Cardiac muscle cell (in vitro differentiated cells and primary cell): Measurements from ENCODE around the gene TMEM89. TPM values are rescaled to one million over a fixed set of nuclear protein-coding genes. Genes with fewer than 3 reads are reported as not detected.

ENCODE experiments used
- DNase-seq, 2 donors: peaks; one replicate each; pipeline versions ENCODE4 v3.0.0 to v3.0.0-alpha.2; 2010 to 2017; ENCODE audit warnings: low read depth in 1 of 2, low spot score in 1 of 2
- H3K27ac ChIP-seq: fragments of 200-600 bp; sonication (generic); 2 replicates; pipeline ENCODE4 v1.5.1; 2016
- H3K27me3 ChIP-seq: fragments of 200-600 bp; sonication (generic); 2 replicates; pipeline ENCODE4 v1.6.0; 2016; ENCODE audit warnings: control low read depth
- H3K36me3 ChIP-seq: fragments of 200-600 bp; sonication (generic); 2 replicates; pipeline ENCODE4 v1.5.1; 2016; ENCODE audit warnings: control low read depth
- H3K4me1 ChIP-seq: fragments of 200-600 bp; sonication (generic); 2 replicates; pipeline ENCODE4 v1.8.1; 2017; ENCODE audit warnings: low read depth, mild to moderate bottlenecking, mixed run types
- H3K4me3 ChIP-seq: fragments of 200-600 bp; sonication (generic); 2 replicates; pipeline ENCODE4 v1.5.1; 2016; ENCODE audit warnings: mild to moderate bottlenecking
- H3K9me3 ChIP-seq: fragments of 200-600 bp; sonication (generic); 2 replicates; pipeline ENCODE4 v1.5.1; 2017; ENCODE audit warnings: low read depth, mild to moderate bottlenecking, control low read depth
- polyA plus RNA-seq: library from polyadenylated mRNA; unstranded; fragments of >200 nt; fragmentation: Nextera tagmentation; extraction: Ambion mirVana; gene quantifications from 2 replicates; pipeline ENCODE4 v1.2.1, GENCODE V29; 2016
- total RNA-seq: library from RNA; depleted of rRNA; stranded (reverse); fragments of >200 nt; gene quantifications from 2 replicates; pipeline ENCODE4 v1.2.3, GENCODE V29; 2016
- TF ChIP-seq, protein P1 (sequence below): IDR thresholded peaks from 2 replicates; pipeline ENCODE4 v1.5.1; 2012; ENCODE audit warnings: low read depth, mild to moderate bottlenecking, low read length

TMEM89 gene
- total and polyA plus RNA-seq, 2 experiments from 2014 or later: 0.59 TPM; not detected in 1

DNA sequence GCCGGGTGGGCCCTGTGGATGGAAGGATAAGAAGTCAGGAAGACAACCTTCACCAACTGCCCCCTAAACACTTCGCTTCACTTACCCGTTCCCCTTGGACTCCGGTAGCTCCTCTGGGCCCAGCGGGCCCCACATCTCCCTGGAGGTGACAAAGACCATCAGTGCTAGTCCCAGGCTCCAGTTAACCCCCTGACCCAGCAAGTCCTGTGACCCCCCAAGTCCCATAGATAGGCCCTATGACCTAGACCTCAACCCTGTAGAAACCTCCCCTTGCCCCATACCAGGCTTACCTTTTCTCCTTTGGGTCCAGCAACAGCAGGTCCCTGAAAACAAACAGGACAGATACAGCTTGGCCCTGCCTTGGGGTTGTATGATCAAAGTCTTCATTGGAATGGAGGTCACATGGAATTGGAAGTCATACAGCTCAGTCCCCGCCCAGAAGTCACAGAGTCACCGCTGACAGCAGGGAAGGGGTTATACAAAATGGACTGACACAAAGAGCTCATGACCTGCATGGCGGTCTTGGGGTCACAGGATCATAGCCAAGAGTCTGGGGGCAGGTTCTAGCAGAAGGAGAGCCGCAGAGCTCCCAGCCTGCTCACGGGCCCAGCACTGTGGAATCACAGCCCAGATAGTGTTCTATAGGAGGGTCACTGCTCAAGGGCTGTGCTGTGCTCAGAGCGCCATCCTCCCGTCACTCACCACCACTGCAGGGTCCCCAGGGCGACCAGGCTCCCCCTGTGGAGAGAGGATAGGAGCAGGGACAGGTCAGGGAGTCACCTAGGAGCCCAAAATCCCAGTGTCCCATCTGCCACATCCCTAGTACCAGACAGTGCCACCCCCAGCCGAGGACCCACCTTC, 39.7 kb downstream of the TMEM89 start:
- no peak for DNase-seq
- Histone ChIP-seq H3K9me3 (no peaks in the 10 kb centered on the region), H3K36me3 (peaks cover 32% of the 10 kb centered on the region), H3K4me3 (no peak overlapping the region), H3K4me1 (no peaks in the 10 kb centered on the region), H3K27ac (no peak overlapping the region), H3K27me3 (no peaks in the 10 kb centered on the region)
- TF ChIP-seq, protein P1, sequence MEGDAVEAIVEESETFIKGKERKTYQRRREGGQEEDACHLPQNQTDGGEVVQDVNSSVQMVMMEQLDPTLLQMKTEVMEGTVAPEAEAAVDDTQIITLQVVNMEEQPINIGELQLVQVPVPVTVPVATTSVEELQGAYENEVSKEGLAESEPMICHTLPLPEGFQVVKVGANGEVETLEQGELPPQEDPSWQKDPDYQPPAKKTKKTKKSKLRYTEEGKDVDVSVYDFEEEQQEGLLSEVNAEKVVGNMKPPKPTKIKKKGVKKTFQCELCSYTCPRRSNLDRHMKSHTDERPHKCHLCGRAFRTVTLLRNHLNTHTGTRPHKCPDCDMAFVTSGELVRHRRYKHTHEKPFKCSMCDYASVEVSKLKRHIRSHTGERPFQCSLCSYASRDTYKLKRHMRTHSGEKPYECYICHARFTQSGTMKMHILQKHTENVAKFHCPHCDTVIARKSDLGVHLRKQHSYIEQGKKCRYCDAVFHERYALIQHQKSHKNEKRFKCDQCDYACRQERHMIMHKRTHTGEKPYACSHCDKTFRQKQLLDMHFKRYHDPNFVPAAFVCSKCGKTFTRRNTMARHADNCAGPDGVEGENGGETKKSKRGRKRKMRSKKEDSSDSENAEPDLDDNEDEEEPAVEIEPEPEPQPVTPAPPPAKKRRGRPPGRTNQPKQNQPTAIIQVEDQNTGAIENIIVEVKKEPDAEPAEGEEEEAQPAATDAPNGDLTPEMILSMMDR: no peak

DNA sequence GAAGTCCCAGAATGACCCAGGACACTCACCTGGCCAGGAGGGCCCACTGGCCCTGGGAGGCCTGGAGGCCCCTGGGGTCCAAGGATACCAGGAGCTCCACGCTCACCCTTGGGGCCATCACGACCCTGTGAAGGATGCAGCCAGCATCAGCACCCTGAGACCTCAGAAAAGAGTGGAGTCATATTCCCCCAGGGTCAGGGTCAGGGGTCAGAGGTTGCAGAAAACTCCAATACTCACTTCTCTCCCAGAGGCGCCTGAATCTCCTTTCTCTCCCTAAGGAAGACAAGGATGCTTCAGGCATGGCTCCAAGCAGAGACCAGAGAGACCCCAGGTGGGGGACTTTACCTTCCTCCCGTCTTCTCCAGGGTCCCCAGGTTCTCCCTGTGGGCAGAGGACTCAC, 44.9 kb downstream of the TMEM89 start:
- Histone ChIP-seq H3K4me1 (no peaks in the 10 kb centered on the region), H3K36me3 (peaks cover 17% of the 10 kb centered on the region), H3K27me3 (no peaks in the 10 kb centered on the region), H3K9me3 (no peaks in the 10 kb centered on the region), H3K4me3 (no peak overlapping the region), H3K27ac (no peak overlapping the region)
- DNase-seq: no peak
- TF ChIP-seq, protein P1: no peak

DNA sequence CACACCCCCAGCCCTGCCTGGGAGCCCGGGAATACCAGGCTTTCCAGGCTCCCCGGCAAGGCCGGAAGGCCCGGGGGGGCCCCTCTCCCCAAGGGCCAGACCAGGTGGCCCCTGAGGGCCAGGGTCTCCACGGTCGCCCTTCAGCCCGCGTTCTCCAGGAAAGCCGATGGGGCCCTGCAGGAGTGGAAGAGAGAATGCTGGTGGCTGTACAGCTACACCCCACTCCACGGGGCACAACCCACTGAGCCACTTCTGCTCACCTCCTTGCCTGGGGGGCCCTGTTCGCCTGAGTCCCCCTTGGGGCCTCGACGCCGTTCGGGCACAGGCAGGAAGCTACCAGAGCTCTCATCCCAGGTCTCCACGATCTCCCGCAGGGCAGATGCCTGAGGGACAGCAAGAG, 46.2 kb downstream of the TMEM89 start:
- peaks cover 23% of the 10 kb centered on the region for H3K36me3 ChIP-seq

DNA sequence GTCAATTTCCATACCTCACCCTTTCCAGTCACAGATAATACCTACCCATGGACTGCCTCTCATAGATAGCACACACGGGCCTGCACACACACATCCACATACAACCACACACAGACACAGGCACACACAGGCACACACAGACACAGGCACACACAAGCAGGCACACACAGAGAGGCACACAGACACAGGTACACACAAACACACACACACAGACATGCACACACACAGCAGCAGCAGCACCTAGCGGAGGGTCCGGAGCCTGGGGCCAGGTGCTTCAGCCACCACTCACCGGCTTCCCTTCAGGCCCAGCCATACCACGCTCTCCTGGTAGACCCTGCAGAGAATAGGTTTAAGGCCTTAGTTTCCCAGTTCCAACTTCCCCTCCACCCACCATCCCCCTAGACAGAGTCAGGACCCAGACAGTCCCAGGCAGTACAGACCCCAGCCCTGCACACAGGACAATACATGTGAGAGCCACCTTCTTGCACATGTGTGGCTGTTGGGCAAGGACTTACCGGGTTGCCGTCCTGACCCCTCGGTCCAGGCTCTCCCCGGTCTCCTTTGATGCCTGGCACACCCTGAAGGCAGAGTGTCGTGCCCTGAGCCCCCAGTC, 47.5 kb downstream of the TMEM89 start:
- H3K4me3 ChIP-seq: no peak overlapping the region
- H3K9me3 ChIP-seq: no peaks in the 10 kb centered on the region
- TF ChIP-seq, protein P1: no peak
- no peaks in the 10 kb centered on the region for H3K4me1 ChIP-seq
- H3K36me3 ChIP-seq: peaks cover 23% of the 10 kb centered on the region
- no peak for DNase-seq
- H3K27ac ChIP-seq: no peak overlapping the region
- H3K27me3 ChIP-seq: no peaks in the 10 kb centered on the region

More for the DNA sequence above, 46.2 kb downstream of the TMEM89 start:
- no peak for DNase-seq
- H3K4me1 ChIP-seq: no peaks in the 10 kb centered on the region
- no peaks in the 10 kb centered on the region for H3K27me3 ChIP-seq
- TF ChIP-seq, protein P1: no peak
- no peaks in the 10 kb centered on the region for H3K9me3 ChIP-seq
- no peak overlapping the region for H3K4me3 ChIP-seq
- H3K27ac ChIP-seq: no peak overlapping the region

DNA sequence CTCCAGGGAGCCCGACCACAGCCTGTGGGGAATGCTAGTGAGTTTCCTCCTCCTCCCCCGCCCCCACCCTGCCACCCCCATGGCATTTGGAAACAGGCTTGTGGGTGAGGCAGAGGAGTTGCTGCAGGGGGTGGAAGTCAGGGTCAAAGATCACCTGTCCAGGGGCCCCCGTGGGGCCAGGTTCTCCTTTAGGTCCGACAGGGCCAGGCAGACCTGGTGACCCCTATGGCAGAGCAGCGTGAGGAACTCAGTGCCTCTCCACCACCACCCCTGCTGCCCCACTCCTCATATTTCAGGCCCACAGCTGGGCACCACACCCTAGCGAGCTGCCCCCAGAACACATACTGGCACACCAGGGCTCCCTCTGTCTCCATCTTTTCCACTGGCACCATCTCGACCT, 49.1 kb downstream of the TMEM89 start:
- TF ChIP-seq, protein P1: no peak
- no peaks in the 10 kb centered on the region for H3K27me3 ChIP-seq
- DNase-seq: no peak
- no peak overlapping the region for H3K4me3 ChIP-seq
- no peaks in the 10 kb centered on the region for H3K4me1 ChIP-seq
- H3K27ac ChIP-seq: no peak overlapping the region
- peaks cover 18% of the 10 kb centered on the region for H3K36me3 ChIP-seq
- no peaks in the 10 kb centered on the region for H3K9me3 ChIP-seq
